ENCODE data around the gene YIF1B. TPM values are rescaled to one million over a fixed set of nuclear protein-coding genes. Genes with fewer than 3 reads are reported as not detected.
A peak's percentile ranks its signal among the peaks of the same experiment; 100 is the strongest.

Gene YIF1B
- polyA plus RNA-seq, 1 donor: 22.0 TPM

- Histone ChIP-seq H3K27me3 (ENCODE audit: control insufficient read depth, insufficient read depth, low read length) (no peaks in the 10 kb centered on the region), H3K27ac (ENCODE audit: low read length) (no peak overlapping the region), H3K36me3 (ENCODE audit: control insufficient read depth, insufficient read depth, low read length) (peaks cover 7% of the 10 kb centered on the region), H3K4me3 (ENCODE audit: low read length) (no peak overlapping the region), H3K4me1 (ENCODE audit: control insufficient read depth, insufficient read depth, low read length) (peaks cover 24% of the 10 kb centered on the region), H3K9me3 (ENCODE audit: control insufficient read depth, low read depth, low read length) (no peaks in the 10 kb centered on the region)
- no CpG with 5 or more reads among the region's 7 CpGs for WGBS (ENCODE audit: insufficient coverage, low lambda C conversion rate)
- no peak for DNase-seq
Measured at GRCh38 chr19:38276942-38277517, 38.7 kb downstream of the YIF1B start.

GRCh38 chr19:38274739-38275138 is 41.0 kb downstream of the YIF1B start:
- Histone ChIP-seq H3K27ac (ENCODE audit: low read length) (peak overlapping the region; percentile 85), H3K4me1 (ENCODE audit: control insufficient read depth, insufficient read depth, low read length) (peaks cover 35% of the 10 kb centered on the region), H3K9me3 (ENCODE audit: control insufficient read depth, low read depth, low read length) (no peaks in the 10 kb centered on the region), H3K36me3 (ENCODE audit: control insufficient read depth, insufficient read depth, low read length) (no peaks in the 10 kb centered on the region), H3K27me3 (ENCODE audit: control insufficient read depth, insufficient read depth, low read length) (no peaks in the 10 kb centered on the region), H3K4me3 (ENCODE audit: low read length) (no peak overlapping the region)
- DNase-seq: no peak
- 71% methylated on average over 4 of the region's 9 CpGs for WGBS (ENCODE audit: insufficient coverage, low lambda C conversion rate)

- Histone ChIP-seq H3K36me3 (ENCODE audit: control insufficient read depth, insufficient read depth, low read length) (no peaks in the 10 kb centered on the region), H3K27ac (ENCODE audit: low read length) (peak overlapping the region; percentile 85), H3K4me3 (ENCODE audit: low read length) (no peak overlapping the region), H3K4me1 (ENCODE audit: control insufficient read depth, insufficient read depth, low read length) (peaks cover 40% of the 10 kb centered on the region), H3K9me3 (ENCODE audit: control insufficient read depth, low read depth, low read length) (no peaks in the 10 kb centered on the region), H3K27me3 (ENCODE audit: control insufficient read depth, insufficient read depth, low read length) (no peaks in the 10 kb centered on the region)
- no CpG with 5 or more reads among the region's 2 CpGs for WGBS (ENCODE audit: insufficient coverage, low lambda C conversion rate)
- DNase-seq: peak; percentile 89 to 95
Measured at GRCh38 chr19:38273499-38273898, 42.2 kb downstream of the YIF1B start.

- Histone ChIP-seq H3K27me3 (ENCODE audit: control insufficient read depth, insufficient read depth, low read length) (no peaks in the 10 kb centered on the region), H3K4me3 (ENCODE audit: low read length) (no peak overlapping the region), H3K36me3 (ENCODE audit: control insufficient read depth, insufficient read depth, low read length) (no peaks in the 10 kb centered on the region), H3K27ac (ENCODE audit: low read length) (no peak overlapping the region), H3K9me3 (ENCODE audit: control insufficient read depth, low read depth, low read length) (no peaks in the 10 kb centered on the region), H3K4me1 (ENCODE audit: control insufficient read depth, insufficient read depth, low read length) (peaks cover 60% of the 10 kb centered on the region)
- WGBS (ENCODE audit: insufficient coverage, low lambda C conversion rate): no CpG with 5 or more reads among the region's 5 CpGs
- DNase-seq: no peak
Measured at GRCh38 chr19:38270587-38271167, 45.1 kb downstream of the YIF1B start.

GRCh38 chr19:38268539-38268938 is 47.2 kb downstream of the YIF1B start:
- DNase-seq: peak in 1 of 2 donors; percentile 68
- Histone ChIP-seq H3K27me3 (ENCODE audit: control insufficient read depth, insufficient read depth, low read length) (no peaks in the 10 kb centered on the region), H3K4me1 (ENCODE audit: control insufficient read depth, insufficient read depth, low read length) (peaks cover 51% of the 10 kb centered on the region), H3K4me3 (ENCODE audit: low read length) (no peak overlapping the region), H3K27ac (ENCODE audit: low read length) (peak overlapping the region; percentile 99), H3K36me3 (ENCODE audit: control insufficient read depth, insufficient read depth, low read length) (no peaks in the 10 kb centered on the region), H3K9me3 (ENCODE audit: control insufficient read depth, low read depth, low read length) (peaks cover 5% of the 10 kb centered on the region)
- WGBS (ENCODE audit: insufficient coverage, low lambda C conversion rate): no CpG with 5 or more reads among the region's 8 CpGs

GRCh38 chr19:38267761-38268483 is 47.8 kb downstream of the YIF1B start:
- H3K4me3 ChIP-seq (ENCODE audit: low read length): peak overlapping the region; percentile 19
- H3K27ac ChIP-seq (ENCODE audit: low read length): peak overlapping the region; percentile 99
- H3K9me3 ChIP-seq (ENCODE audit: control insufficient read depth, low read depth, low read length): peaks cover 5% of the 10 kb centered on the region
- H3K4me1 ChIP-seq (ENCODE audit: control insufficient read depth, insufficient read depth, low read length): peaks cover 53% of the 10 kb centered on the region
- DNase-seq: peak in 1 of 2 donors; percentile 57
- no CpG with 5 or more reads among the region's 12 CpGs for WGBS (ENCODE audit: insufficient coverage, low lambda C conversion rate)
- H3K36me3 ChIP-seq (ENCODE audit: control insufficient read depth, insufficient read depth, low read length): no peaks in the 10 kb centered on the region
- H3K27me3 ChIP-seq (ENCODE audit: control insufficient read depth, insufficient read depth, low read length): no peaks in the 10 kb centered on the region

- peaks cover 5% of the 10 kb centered on the region for H3K9me3 ChIP-seq (ENCODE audit: control insufficient read depth, low read depth, low read length)
- WGBS (ENCODE audit: insufficient coverage, low lambda C conversion rate): 51% methylated on average over 2 of the region's 12 CpGs
- peak overlapping the region; percentile 94 for H3K4me3 ChIP-seq (ENCODE audit: low read length)
- H3K27me3 ChIP-seq (ENCODE audit: control insufficient read depth, insufficient read depth, low read length): no peaks in the 10 kb centered on the region
- H3K36me3 ChIP-seq (ENCODE audit: control insufficient read depth, insufficient read depth, low read length): no peaks in the 10 kb centered on the region
- H3K4me1 ChIP-seq (ENCODE audit: control insufficient read depth, insufficient read depth, low read length): peaks cover 51% of the 10 kb centered on the region
- peak overlapping the region; percentile 99 for H3K27ac ChIP-seq (ENCODE audit: low read length)
- peak; percentile 55 to 81 for DNase-seq
Measured at GRCh38 chr19:38266981-38267597, 48.7 kb downstream of the YIF1B start.

GRCh38 chr19:38265921-38266429 is 49.8 kb downstream of the YIF1B start:
- peaks cover 50% of the 10 kb centered on the region for H3K4me1 ChIP-seq (ENCODE audit: control insufficient read depth, insufficient read depth, low read length)
- DNase-seq: peak in 1 of 2 donors; percentile 61
- WGBS (ENCODE audit: insufficient coverage, low lambda C conversion rate): no CpG with 5 or more reads among the region's 12 CpGs

GRCh38 chr19:38265213-38265861 is 50.4 kb downstream of the YIF1B start:
- H3K4me1 ChIP-seq (ENCODE audit: control insufficient read depth, insufficient read depth, low read length): peaks cover 46% of the 10 kb centered on the region
- peaks cover 5% of the 10 kb centered on the region for H3K9me3 ChIP-seq (ENCODE audit: control insufficient read depth, low read depth, low read length)
- H3K36me3 ChIP-seq (ENCODE audit: control insufficient read depth, insufficient read depth, low read length): no peaks in the 10 kb centered on the region
- DNase-seq: peak in 1 of 2 donors; percentile 73
- no peaks in the 10 kb centered on the region for H3K27me3 ChIP-seq (ENCODE audit: control insufficient read depth, insufficient read depth, low read length)
- 21% methylated on average over 2 of the region's 14 CpGs for WGBS (ENCODE audit: insufficient coverage, low lambda C conversion rate)
- H3K4me3 ChIP-seq (ENCODE audit: low read length): peak overlapping the region; percentile 94
- peak overlapping the region; percentile 99 for H3K27ac ChIP-seq (ENCODE audit: low read length)

More at GRCh38 chr19:38265921-38266429, 49.8 kb downstream of the YIF1B start:
- Histone ChIP-seq H3K27me3 (ENCODE audit: control insufficient read depth, insufficient read depth, low read length) (no peaks in the 10 kb centered on the region), H3K9me3 (ENCODE audit: control insufficient read depth, low read depth, low read length) (peaks cover 5% of the 10 kb centered on the region), H3K27ac (ENCODE audit: low read length) (peak overlapping the region; percentile 99), H3K4me3 (ENCODE audit: low read length) (peak overlapping the region; percentile 94), H3K36me3 (ENCODE audit: control insufficient read depth, insufficient read depth, low read length) (no peaks in the 10 kb centered on the region)
